Measurements from ENCODE around the gene IGFBP2.
"Not testable (repeated sequence)": the region's sequence is repeated elsewhere in the genome, so short reads cannot be mapped to it uniquely, and the experiment has no call there.

IGFBP2 gene

GRCh38 chr2:216632952-216633615 is at the start of gene IGFBP2:
TSS of gene IGFBP2 (plus strand) at chr2:216633420. CDS start at chr2:216633524, 104 bp downstream.
- peak in 5 of 10 donors; percentile 14 to 88 (median 75) for DNase-seq

GRCh38 chr2:216583606-216584005 is 49.6 kb upstream of the IGFBP2 start:
- intact Hi-C loops (cut with DNase I): no loop called here

More at GRCh38 chr2:216632952-216633615, at the start of gene IGFBP2:
- intact Hi-C loops (cut with DNase I): no loop called here

GRCh38 chr2:216584112-216584511 is 49.1 kb upstream of the IGFBP2 start:
- DNase-seq: peak in 3 of 10 donors; percentile 45 to 87 (median 47)
- intact Hi-C loops (cut with DNase I): no loop called here

More at GRCh38 chr2:216583606-216584005, 49.6 kb upstream of the IGFBP2 start:
- DNase-seq: no peak

GRCh38 chr2:216585441-216585840 is 47.8 kb upstream of the IGFBP2 start:
- intact Hi-C loops (cut with DNase I): no loop called here
- DNase-seq: no peak

GRCh38 chr2:216588861-216589710 is 44.1 kb upstream of the IGFBP2 start:
- intact Hi-C loops (cut with DNase I): no loop called here
- no peak for DNase-seq

- intact Hi-C loops (cut with DNase I): no loop called here
- no peak for DNase-seq
Observed at GRCh38 chr2:216589791-216590190, 43.4 kb upstream of the IGFBP2 start.

- peak in 1 of 10 donors; percentile 76 for DNase-seq
- intact Hi-C loops (cut with DNase I): no loop called here
Observed at GRCh38 chr2:216590780-216591179, 42.4 kb upstream of the IGFBP2 start.

GRCh38 chr2:216591480-216591879 is 41.7 kb upstream of the IGFBP2 start:
- intact Hi-C loops (cut with DNase I): no loop called here

GRCh38 chr2:216594081-216594480 is 39.1 kb upstream of the IGFBP2 start:
- intact Hi-C loops (cut with DNase I): no loop called here
- DNase-seq: no peak

More at GRCh38 chr2:216591480-216591879, 41.7 kb upstream of the IGFBP2 start:
- no peak for DNase-seq

GRCh38 chr2:216596236-216596979 is 36.8 kb upstream of the IGFBP2 start:
- intact Hi-C loops (cut with DNase I): no loop called here
- no peak for DNase-seq

- no peak for DNase-seq
- intact Hi-C loops (cut with DNase I): no loop called here
Observed at GRCh38 chr2:216596980-216597509, 36.2 kb upstream of the IGFBP2 start.

GRCh38 chr2:216597825-216598224 is 35.4 kb upstream of the IGFBP2 start:
- DNase-seq; intact Hi-C loops (cut with DNase I): not testable (repeated sequence)

GRCh38 chr2:216601632-216602409 is 31.4 kb upstream of the IGFBP2 start:
- intact Hi-C loops (cut with DNase I): no loop called here
- DNase-seq: no peak

GRCh38 chr2:216603010-216603883 is 30.0 kb upstream of the IGFBP2 start:
- intact Hi-C loops (cut with DNase I): no loop called here
- DNase-seq: no peak

- no peak for DNase-seq
- intact Hi-C loops (cut with DNase I): no loop called here
Observed at GRCh38 chr2:216603884-216604245, 29.4 kb upstream of the IGFBP2 start.

- intact Hi-C loops (cut with DNase I): no loop called here
- no peak for DNase-seq
Observed at GRCh38 chr2:216604458-216604857, 28.8 kb upstream of the IGFBP2 start.

- intact Hi-C loops (cut with DNase I): no loop called here
- no peak for DNase-seq
Observed at GRCh38 chr2:216606551-216607276, 26.5 kb upstream of the IGFBP2 start.

- intact Hi-C loops (cut with DNase I): no loop called here
- DNase-seq: no peak
Observed at GRCh38 chr2:216607277-216607560, 26.0 kb upstream of the IGFBP2 start.

- no peak for DNase-seq
Observed at GRCh38 chr2:216608525-216608924, 24.7 kb upstream of the IGFBP2 start.

More at GRCh38 chr2:216608525-216608924, 24.7 kb upstream of the IGFBP2 start:
- intact Hi-C loops (cut with DNase I): no loop called here
